Tibial nerve (tissue), 4 donors: ENCODE data around the gene CELF1. TPM values are rescaled to one million over a fixed set of nuclear protein-coding genes. Genes with fewer than 3 reads are reported as not detected.
"Not testable (repeated sequence)": the region's sequence is repeated elsewhere in the genome, so short reads cannot be mapped to it uniquely, and the experiment has no call there.

Experiments
- DNase-seq, 2 donors: peaks; one replicate each; pipeline ENCODE4 v3.0.0-alpha.2; 2019; ENCODE audit warnings: low spot score in 2 of 2
- H3K27ac ChIP-seq, 4 donors: fragments of 200-600 bp; sonication (generic) in 3 of 4; one replicate each; pipeline ENCODE4 v1.5.1; 2017 to 2019; ENCODE audit warnings: mild to moderate bottlenecking in 1 of 4
- H3K27me3 ChIP-seq, 2 donors: fragments of 200-600 bp; sonication (generic) in 1 of 2; one replicate each; pipeline versions ENCODE4 v1.5.1 to v1.6.0; 2017 to 2019
- H3K36me3 ChIP-seq, 3 donors: fragments of 200-600 bp; sonication (generic); one replicate each; pipeline ENCODE4 v1.5.1; 2018 to 2019
- H3K4me1 ChIP-seq, 4 donors: fragments of 200-600 bp; sonication (generic) in 3 of 4; one replicate each; pipeline ENCODE4 v1.5.1; 2017 to 2019
- H3K4me3 ChIP-seq, 4 donors: fragments of 200-600 bp; sonication (generic) in 3 of 4; one replicate each; pipeline ENCODE4 v1.5.1; 2017 to 2019; ENCODE audit warnings: mild to moderate bottlenecking in 1 of 4, moderate library complexity in 1 of 4
- H3K9me3 ChIP-seq, 4 donors: fragments of 200-600 bp; sonication (generic) in 3 of 4; one replicate each; pipeline ENCODE4 v1.5.1; 2017 to 2019
- EP300 ChIP-seq, 2 donors: sonication (generic); formaldehyde crosslinking; IDR thresholded peaks; one replicate each; pipeline ENCODE4 v1.6.1; 2017; ENCODE audit warnings: antibody characterized with exemption in 2 of 2, mild to moderate bottlenecking in 1 of 2
- POLR2A ChIP-seq, 2 donors: fragments of 450-650 bp; IDR thresholded peaks; one replicate each; pipeline ENCODE4 v1.6.1; 2017; ENCODE audit warnings: antibody characterized with exemption in 2 of 2, mild to moderate bottlenecking in 2 of 2, moderate library complexity in 2 of 2
- WGBS, 2 donors: methylation state at CpG; one replicate each; pipeline ENCODE4 v1.1.5; 2018; 5-methylcytosine and 5-hydroxymethylcytosine counted together
- total RNA-seq, 4 donors: library from RNA; depleted of rRNA; stranded (reverse); fragments of >200 nt; gene quantifications; one replicate each; pipeline ENCODE4 v1.1.0, GENCODE V29; 2016
- TF ChIP-seq, protein P1 (sequence below), 5 experiments: fragments of 200-600 bp in 3 of 5; fragments of 450-650 bp in 2 of 5; sonication (generic) in 3 of 5; IDR thresholded peaks; one replicate each; pipeline ENCODE4 v1.5.1; 2016 to 2019; ENCODE audit warnings: antibody characterized with exemption in 5 of 5, mild to moderate bottlenecking in 3 of 5, moderate library complexity in 2 of 5

The CELF1 gene
- total RNA-seq, 4 donors from 2014 or later = 70.3 to 144 (median 127) TPM

DNA sequence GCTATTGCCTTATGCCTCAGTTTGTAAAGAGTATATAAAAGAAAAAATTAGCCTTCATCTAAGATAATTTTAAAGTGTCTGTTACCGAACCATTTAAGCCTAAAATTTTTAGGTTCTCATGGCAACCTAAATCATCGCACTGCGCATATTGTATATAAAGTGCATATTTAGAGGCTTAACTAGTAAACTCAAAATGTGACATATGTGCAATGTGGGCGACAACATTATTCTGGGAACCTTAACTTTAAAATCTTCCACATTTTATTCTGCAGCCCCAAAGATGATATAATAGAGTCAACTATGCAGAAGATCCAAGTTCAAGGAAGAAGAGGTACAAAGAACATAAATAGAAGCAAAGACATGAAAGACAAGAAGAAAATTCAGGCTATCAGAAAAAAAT is 23.0 kb downstream of the CELF1 start:
- WGBS, 2 donors = 91 to 93% methylated on average over 4 of the region's 4 CpGs
- Histone ChIP-seq H3K9me3 (no peaks in the 10 kb centered on the region), H3K27me3 (no peaks in the 10 kb centered on the region), H3K4me1 (peaks cover 0 to 86% (median 30%) of the 10 kb centered on the region in 4 donors), H3K4me3 (no peak overlapping the region), H3K27ac (no peak overlapping the region), H3K36me3 (no peaks in the 10 kb centered on the region)
- DNase-seq = no peak
- TF ChIP-seq, protein P1, sequence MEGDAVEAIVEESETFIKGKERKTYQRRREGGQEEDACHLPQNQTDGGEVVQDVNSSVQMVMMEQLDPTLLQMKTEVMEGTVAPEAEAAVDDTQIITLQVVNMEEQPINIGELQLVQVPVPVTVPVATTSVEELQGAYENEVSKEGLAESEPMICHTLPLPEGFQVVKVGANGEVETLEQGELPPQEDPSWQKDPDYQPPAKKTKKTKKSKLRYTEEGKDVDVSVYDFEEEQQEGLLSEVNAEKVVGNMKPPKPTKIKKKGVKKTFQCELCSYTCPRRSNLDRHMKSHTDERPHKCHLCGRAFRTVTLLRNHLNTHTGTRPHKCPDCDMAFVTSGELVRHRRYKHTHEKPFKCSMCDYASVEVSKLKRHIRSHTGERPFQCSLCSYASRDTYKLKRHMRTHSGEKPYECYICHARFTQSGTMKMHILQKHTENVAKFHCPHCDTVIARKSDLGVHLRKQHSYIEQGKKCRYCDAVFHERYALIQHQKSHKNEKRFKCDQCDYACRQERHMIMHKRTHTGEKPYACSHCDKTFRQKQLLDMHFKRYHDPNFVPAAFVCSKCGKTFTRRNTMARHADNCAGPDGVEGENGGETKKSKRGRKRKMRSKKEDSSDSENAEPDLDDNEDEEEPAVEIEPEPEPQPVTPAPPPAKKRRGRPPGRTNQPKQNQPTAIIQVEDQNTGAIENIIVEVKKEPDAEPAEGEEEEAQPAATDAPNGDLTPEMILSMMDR (IDR thresholded peaks at IDR 0.05) = no peak
- no peak for TF ChIP-seq POLR2A (IDR thresholded peaks at IDR 0.05)
- no peak for TF ChIP-seq EP300 (IDR thresholded peaks at IDR 0.05)

DNA sequence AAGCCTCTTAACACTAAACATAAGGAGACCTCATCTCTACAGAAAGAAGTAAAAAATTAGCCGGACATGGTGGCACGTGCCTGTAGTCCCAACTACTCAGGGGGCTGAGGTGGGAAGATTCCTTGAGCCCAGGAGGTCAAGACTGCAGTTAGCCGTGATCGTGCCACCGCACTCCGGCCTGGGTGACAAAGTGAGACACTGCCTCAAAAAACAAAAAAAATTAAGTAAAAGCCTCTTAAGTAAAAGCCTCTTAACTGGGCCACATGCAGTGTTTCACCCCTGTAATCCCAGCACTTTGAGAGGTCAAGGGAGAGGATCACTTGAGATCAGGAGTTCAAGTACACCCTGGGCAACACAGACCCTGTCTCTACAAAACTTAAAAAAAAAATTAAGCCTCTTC is 25.7 kb downstream of the CELF1 start:
- TF ChIP-seq POLR2A (IDR thresholded peaks at IDR 0.05) (no peak), EP300 (IDR thresholded peaks at IDR 0.05) (no peak)
- TF ChIP-seq, protein P1 (IDR thresholded peaks at IDR 0.05) = no peak
- no peaks in the 10 kb centered on the region for H3K36me3 ChIP-seq
- no peak overlapping the region for H3K27ac ChIP-seq
- H3K4me1 ChIP-seq = peaks cover 0 to 86% (median 39%) of the 10 kb centered on the region in 4 donors
- WGBS, 2 donors = 77 to 84% methylated on average over 6 of the region's 6 CpGs
- DNase-seq = no peak
- no peak overlapping the region for H3K4me3 ChIP-seq
- no peaks in the 10 kb centered on the region for H3K27me3 ChIP-seq
- no peaks in the 10 kb centered on the region for H3K9me3 ChIP-seq

DNA sequence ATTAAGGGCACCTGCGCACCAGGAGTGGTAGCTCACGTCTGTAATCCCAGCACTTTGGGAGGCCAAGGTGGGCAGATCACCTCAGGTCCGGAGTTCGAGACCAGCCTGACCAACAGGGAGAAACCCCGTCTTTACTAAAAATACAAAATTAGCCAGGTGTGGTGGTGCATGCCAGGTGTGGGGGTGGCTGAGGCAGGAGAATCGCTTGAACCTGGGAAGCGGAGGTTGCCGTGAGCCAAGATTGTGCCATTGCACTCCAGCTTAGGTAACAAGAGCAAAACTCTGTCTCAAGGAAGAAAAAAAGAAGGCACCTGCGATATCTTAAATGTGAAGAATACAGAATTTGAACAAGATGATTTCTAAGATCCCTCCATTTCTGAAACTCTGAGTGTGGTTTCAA is 26.9 kb downstream of the CELF1 start:
- H3K27me3 ChIP-seq, H3K4me3 ChIP-seq, H3K36me3 ChIP-seq, DNase-seq, H3K9me3 ChIP-seq: not testable (repeated sequence)
- Histone ChIP-seq H3K27ac (peak overlapping the region in 2 of 4 donors; percentile 84 to 90), H3K4me1 (peaks cover 0 to 86% (median 41%) of the 10 kb centered on the region in 4 donors)
- 93% methylated on average over 9 of the region's 9 CpGs for WGBS, 2 donors

DNA sequence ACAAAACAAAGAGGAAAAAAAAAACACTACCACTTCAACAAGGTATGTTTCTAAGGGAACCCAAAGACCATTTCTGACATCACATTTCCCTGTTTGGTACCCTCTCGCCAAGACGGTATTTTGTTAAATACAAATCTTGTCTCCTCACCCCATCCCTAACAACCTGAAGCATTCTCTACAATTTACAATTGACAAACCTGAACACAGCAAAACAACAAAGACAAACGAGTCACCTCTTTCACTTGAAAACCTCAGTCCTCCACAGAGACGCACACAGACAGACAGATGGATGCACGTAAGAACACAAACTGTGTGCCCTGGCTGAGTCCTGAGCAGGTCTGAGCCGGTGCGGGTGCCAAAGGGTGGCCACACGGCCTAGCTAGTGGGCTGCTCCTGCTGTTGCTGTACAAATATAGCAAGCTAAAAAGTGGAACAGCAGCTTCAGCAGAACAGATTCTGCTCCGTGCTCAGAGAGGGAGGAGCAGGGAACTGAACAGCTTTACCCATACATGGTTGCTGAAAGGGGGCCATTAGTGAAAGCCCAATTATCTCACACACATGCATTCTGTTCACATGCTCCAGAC is 28.5 kb downstream of the CELF1 start:
- no peaks in the 10 kb centered on the region for H3K36me3 ChIP-seq
- DNase-seq = no peak
- TF ChIP-seq, protein P1 (IDR thresholded peaks at IDR 0.05) = no peak
- no peak for TF ChIP-seq POLR2A (IDR thresholded peaks at IDR 0.05)
- no peak for TF ChIP-seq EP300 (IDR thresholded peaks at IDR 0.05)
- H3K27ac ChIP-seq = peak overlapping the region; percentile 11 to 90 (median 72)
- H3K4me1 ChIP-seq = peaks cover 0 to 84% (median 50%) of the 10 kb centered on the region in 4 donors
- H3K9me3 ChIP-seq = no peaks in the 10 kb centered on the region
- H3K27me3 ChIP-seq = no peaks in the 10 kb centered on the region
- WGBS, 2 donors = 15 to 20% methylated on average over 9 of the region's 9 CpGs
- no peak overlapping the region for H3K4me3 ChIP-seq

DNA sequence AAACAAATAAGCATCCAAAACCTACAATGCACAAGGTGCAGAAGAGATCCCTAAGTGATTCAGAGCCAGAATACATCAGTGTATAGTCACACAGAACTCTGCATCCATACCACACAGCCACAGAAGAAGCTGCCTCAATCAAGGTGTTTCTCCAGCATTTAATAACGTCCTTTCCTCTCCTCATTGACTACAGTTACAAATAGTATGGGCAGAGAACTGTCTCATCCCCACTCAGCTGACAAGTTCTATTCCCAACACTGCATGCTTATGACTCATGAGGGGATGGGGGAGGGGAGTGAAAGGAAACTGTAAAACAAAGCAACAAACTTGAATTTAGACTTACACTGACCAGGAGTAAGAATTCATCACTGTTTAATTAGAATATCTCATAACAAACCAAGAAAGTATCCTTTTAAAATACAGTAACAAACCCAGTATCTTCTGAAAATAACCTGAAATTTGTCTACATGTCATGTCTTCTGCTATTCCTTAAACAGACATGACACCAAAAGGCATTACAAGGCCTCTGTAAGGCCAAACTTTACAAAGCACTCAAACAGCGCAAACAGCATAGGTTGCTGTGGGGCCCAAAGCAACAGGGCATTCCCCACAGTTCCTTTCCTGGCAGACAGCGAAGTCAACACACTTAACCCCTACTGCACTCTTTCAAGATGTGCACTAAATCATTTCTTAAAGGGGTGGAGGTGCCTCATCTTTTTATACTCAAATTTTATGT is 29.3 kb downstream of the CELF1 start:
- Histone ChIP-seq H3K9me3 (no peaks in the 10 kb centered on the region), H3K27me3 (no peaks in the 10 kb centered on the region), H3K4me3 (no peak overlapping the region), H3K36me3 (no peaks in the 10 kb centered on the region), H3K4me1 (peaks cover 0 to 89% (median 56%) of the 10 kb centered on the region in 4 donors), H3K27ac (peak overlapping the region in 3 of 4 donors; percentile 61 to 90 (median 84))
- peak in 1 of 2 donors; percentile 84 for TF ChIP-seq EP300 (IDR thresholded peaks at IDR 0.05)
- TF ChIP-seq, protein P1 (IDR thresholded peaks at IDR 0.05) = no peak
- TF ChIP-seq POLR2A (IDR thresholded peaks at IDR 0.05) = no peak
- 0% methylated on average over 3 of the region's 3 CpGs for WGBS, 2 donors
- DNase-seq = peak; percentile 24 to 80
